ENCODE data around the gene RPL10A.

GRCh38 chr6:35426074-35426473, 42.1 kb upstream of the RPL10A start:
- TF ChIP-seq CTCF (IDR thresholded peaks at IDR 0.05) (no peak), POLR2A (IDR thresholded peaks at IDR 0.05) (no peak)

Data from upper lobe of left lung (tissue), 4 donors.